Mesenchymal stem cell (in vitro differentiated cells and primary cell): ENCODE data around the gene SPC25.
A peak's percentile ranks its signal among the peaks of the same experiment; 100 is the strongest.

ENCODE experiments used
- DNase-seq: peaks from one replicate; pipeline ENCODE4 v3.0.0-alpha.2; 2013
- H2AFZ ChIP-seq: one replicate; pipeline ENCODE4 v1.6.1; 2013; ENCODE audit warnings: low read depth, mild to moderate bottlenecking, control low read depth, inconsistent platforms, low read length, moderate library complexity
- H2AK5ac ChIP-seq: 2 replicates; pipeline ENCODE4 v1.6.1; 2013; ENCODE audit warnings: low read length, moderate library complexity, mild to moderate bottlenecking, inconsistent platforms; ENCODE audit not compliant: severe bottlenecking
- H2BK120ac ChIP-seq: one replicate; pipeline ENCODE4 v1.6.1; 2013; ENCODE audit warnings: low read depth, mild to moderate bottlenecking, inconsistent platforms, low read length, moderate library complexity
- H2BK12ac ChIP-seq, 2 experiments: one replicate each; pipeline ENCODE4 v1.6.1; 2013; ENCODE audit warnings: inconsistent platforms in 2 of 2, low read length in 2 of 2, mild to moderate bottlenecking in 2 of 2, moderate library complexity in 2 of 2, control low read depth in 1 of 2
- H2BK15ac ChIP-seq: one replicate; pipeline ENCODE4 v1.6.1; 2013; ENCODE audit warnings: mild to moderate bottlenecking, low read depth, inconsistent platforms; ENCODE audit not compliant: poor library complexity, severe bottlenecking
- H2BK5ac ChIP-seq: 2 replicates; pipeline ENCODE4 v1.6.1; 2013; ENCODE audit warnings: low read depth, mild to moderate bottlenecking, low read length, control low read depth, inconsistent platforms; ENCODE audit not compliant: poor library complexity, severe bottlenecking
- H3K14ac ChIP-seq, 2 experiments: one replicate each; pipeline ENCODE4 v1.6.1; 2013; ENCODE audit warnings: inconsistent platforms in 2 of 2, low read length in 2 of 2, control low read depth in 1 of 2, mild to moderate bottlenecking in 1 of 2, moderate library complexity in 1 of 2
- H3K18ac ChIP-seq, 2 experiments: one replicate each; pipeline ENCODE4 v1.6.1; 2013; ENCODE audit warnings: inconsistent platforms in 2 of 2, low read length in 2 of 2, control low read depth in 1 of 2, low read depth in 1 of 2, mild to moderate bottlenecking in 1 of 2
- H3K23ac ChIP-seq, 2 experiments: one replicate each; pipeline ENCODE4 v1.6.1; 2013; ENCODE audit warnings: inconsistent platforms in 2 of 2, low read length in 2 of 2, mild to moderate bottlenecking in 2 of 2, moderate library complexity in 2 of 2, control low read depth in 1 of 2
- H3K27ac ChIP-seq: 2 replicates; pipeline ENCODE4 v1.5.1; 2013; ENCODE audit warnings: mild to moderate bottlenecking, moderate library complexity, low read length, control low read depth, inconsistent platforms; ENCODE audit not compliant: poor library complexity, severe bottlenecking
- H3K27me3 ChIP-seq, 2 experiments: 2 replicates each; pipeline versions ENCODE4 v1.6.1 to v1.7.0; 2013; ENCODE audit warnings: low read length in 2 of 2, mild to moderate bottlenecking in 2 of 2, moderate library complexity in 2 of 2, control low read depth in 1 of 2, inconsistent platforms in 1 of 2; ENCODE audit not compliant: control insufficient read depth in 1 of 2, insufficient read depth in 1 of 2
- H3K36me3 ChIP-seq, 2 experiments: 2 replicates each; pipeline versions ENCODE4 v1.6.1 to v1.7.0; 2013; ENCODE audit warnings: low read length in 2 of 2, control low read depth in 1 of 2, inconsistent platforms in 1 of 2, low read depth in 1 of 2, mild to moderate bottlenecking in 1 of 2; ENCODE audit not compliant: insufficient read depth in 2 of 2, control insufficient read depth in 1 of 2
- H3K4ac ChIP-seq, 2 experiments: one replicate each; pipeline ENCODE4 v1.6.1; 2013; ENCODE audit warnings: inconsistent platforms in 2 of 2, low read length in 2 of 2, mild to moderate bottlenecking in 2 of 2, moderate library complexity in 2 of 2, control low read depth in 1 of 2, low read depth in 1 of 2
- H3K4me1 ChIP-seq: 2 replicates; pipeline ENCODE4 v1.6.1; 2013; ENCODE audit warnings: low read depth, low read length, control low read depth; ENCODE audit not compliant: control insufficient read depth, insufficient read depth
- H3K4me2 ChIP-seq: 2 replicates; pipeline ENCODE4 v1.6.1; 2013; ENCODE audit warnings: low read length, mild to moderate bottlenecking, inconsistent platforms; ENCODE audit not compliant: poor library complexity, severe bottlenecking
- H3K4me3 ChIP-seq, 2 experiments: 2 replicates each; pipeline versions ENCODE4 v1.5.1 to v1.7.0; 2013; ENCODE audit warnings: low read length in 2 of 2, mild to moderate bottlenecking in 2 of 2, control low read depth in 1 of 2, low read depth in 1 of 2; ENCODE audit not compliant: insufficient read depth in 1 of 2
- H3K79me1 ChIP-seq: replicated peaks from 2 replicates; pipeline ENCODE4 v1.6.1; 2013; ENCODE audit warnings: mild to moderate bottlenecking, control low read depth, low read length, inconsistent platforms; ENCODE audit not compliant: poor library complexity, severe bottlenecking
- H3K9ac ChIP-seq: 2 replicates; pipeline ENCODE4 v1.7.0; 2013; ENCODE audit warnings: mild to moderate bottlenecking, low read length, moderate library complexity
- H3K9me3 ChIP-seq: 2 replicates; pipeline ENCODE4 v1.7.0; 2013; ENCODE audit warnings: mild to moderate bottlenecking, low read length; ENCODE audit not compliant: control insufficient read depth
- H4K8ac ChIP-seq: one replicate; pipeline ENCODE4 v1.6.1; 2013; ENCODE audit warnings: inconsistent platforms, mild to moderate bottlenecking, low read length, moderate library complexity
- H4K91ac ChIP-seq: one replicate; pipeline ENCODE4 v1.6.1; 2013; ENCODE audit warnings: mild to moderate bottlenecking, low read length, inconsistent platforms
- whole genome bisulfite sequencing: methylation state at CpG from one replicate; pipeline ENCODE4 v1.1.7; 2013; ENCODE audit warnings: mixed read lengths; 5-methylcytosine and 5-hydroxymethylcytosine counted together

Gene SPC25

GRCh38 chr2:168915441-168916330, 25.5 kb upstream of the SPC25 start:
- WGBS = 90% methylated on average over 2 of the region's 3 CpGs
- H3K27me3 ChIP-seq = peaks cover 6 to 26% of the 10 kb centered on the region in 2 experiments
- H3K18ac ChIP-seq = no peak overlapping the region
- H2BK5ac ChIP-seq = no peak overlapping the region
- H3K36me3 ChIP-seq = no peaks in the 10 kb centered on the region
- no peak overlapping the region for H3K23ac ChIP-seq
- no peak overlapping the region for H2BK120ac ChIP-seq
- H2AFZ ChIP-seq = no peak overlapping the region
- no peak overlapping the region for H3K4me3 ChIP-seq
- H2BK12ac ChIP-seq = no peak overlapping the region
- H3K27ac ChIP-seq = no peak overlapping the region
- no peak overlapping the region for H3K9ac ChIP-seq
- H2BK15ac ChIP-seq = no peak overlapping the region
- no peak overlapping the region for H3K14ac ChIP-seq
- H2AK5ac ChIP-seq = no peak overlapping the region
- H3K79me1 ChIP-seq = no peaks in the 10 kb centered on the region
- H4K8ac ChIP-seq = no peak overlapping the region
- no peak overlapping the region for H3K4me2 ChIP-seq
- no peak overlapping the region for H4K91ac ChIP-seq
- DNase-seq = no peak
- H3K9me3 ChIP-seq = no peaks in the 10 kb centered on the region
- H3K4me1 ChIP-seq = peaks cover 2% of the 10 kb centered on the region
- no peak overlapping the region for H3K4ac ChIP-seq

GRCh38 chr2:168913495-168913894, 23.3 kb upstream of the SPC25 start:
- Histone ChIP-seq H3K9ac (no peak overlapping the region), H4K91ac (no peak overlapping the region), H3K79me1 (no peaks in the 10 kb centered on the region), H3K4me1 (peaks cover 2% of the 10 kb centered on the region), H3K27ac (no peak overlapping the region), H3K4me2 (no peak overlapping the region), H3K14ac (no peak overlapping the region), H2BK120ac (no peak overlapping the region), H2BK15ac (no peak overlapping the region), H3K9me3 (no peaks in the 10 kb centered on the region), H3K27me3 (peaks cover 12 to 28% of the 10 kb centered on the region in 2 experiments), H3K4me3 (no peak overlapping the region), H2BK5ac (no peak overlapping the region), H4K8ac (no peak overlapping the region), H3K4ac (no peak overlapping the region), H3K18ac (no peak overlapping the region), H2AFZ (no peak overlapping the region), H2AK5ac (no peak overlapping the region), H3K23ac (no peak overlapping the region), H2BK12ac (no peak overlapping the region), H3K36me3 (no peaks in the 10 kb centered on the region)
- WGBS = 93% methylated on average over 4 of the region's 4 CpGs
- DNase-seq = no peak

- Histone ChIP-seq H2BK5ac (no peak overlapping the region), H2AK5ac (no peak overlapping the region), H3K36me3 (no peaks in the 10 kb centered on the region), H2BK12ac (no peak overlapping the region), H3K9me3 (no peaks in the 10 kb centered on the region), H3K4me1 (peaks cover 2% of the 10 kb centered on the region), H3K27ac (no peak overlapping the region), H3K27me3 (peaks cover 12 to 31% of the 10 kb centered on the region in 2 experiments), H3K23ac (no peak overlapping the region), H3K4me2 (peak overlapping the region; percentile 76), H3K79me1 (no peaks in the 10 kb centered on the region), H4K91ac (peak overlapping the region; percentile 59), H3K9ac (peak overlapping the region; percentile 56), H3K4ac (no peak overlapping the region), H4K8ac (no peak overlapping the region), H2BK120ac (no peak overlapping the region), H3K18ac (peak overlapping the region in 1 of 2 experiments; percentile 21), H2BK15ac (no peak overlapping the region), H3K4me3 (peak overlapping the region; percentile 40 to 73), H3K14ac (no peak overlapping the region), H2AFZ (no peak overlapping the region)
- WGBS = 24% methylated on average over 18 of the region's 21 CpGs
- peak; percentile 16 for DNase-seq
Measured at GRCh38 chr2:168912901-168913369, 22.7 kb upstream of the SPC25 start.

GRCh38 chr2:168912466-168912865, 22.2 kb upstream of the SPC25 start:
- no peak for DNase-seq
- peaks cover 2% of the 10 kb centered on the region for H3K4me1 ChIP-seq
- peak overlapping the region; percentile 56 for H3K9ac ChIP-seq
- peaks cover 12 to 36% of the 10 kb centered on the region in 2 experiments for H3K27me3 ChIP-seq
- H3K4me2 ChIP-seq = no peak overlapping the region
- peak overlapping the region in 1 of 2 experiments; percentile 73 for H3K4me3 ChIP-seq
- H3K9me3 ChIP-seq = no peaks in the 10 kb centered on the region
- no peak overlapping the region for H3K27ac ChIP-seq
- no peak overlapping the region for H3K4ac ChIP-seq
- no peak overlapping the region for H2AK5ac ChIP-seq
- H3K23ac ChIP-seq = no peak overlapping the region
- H3K36me3 ChIP-seq = no peaks in the 10 kb centered on the region
- no peak overlapping the region for H4K8ac ChIP-seq
- no peak overlapping the region for H3K14ac ChIP-seq
- no peak overlapping the region for H3K18ac ChIP-seq
- H2BK5ac ChIP-seq = no peak overlapping the region
- H3K79me1 ChIP-seq = no peaks in the 10 kb centered on the region
- H4K91ac ChIP-seq = no peak overlapping the region
- H2BK12ac ChIP-seq = no peak overlapping the region
- H2BK120ac ChIP-seq = no peak overlapping the region
- no peak overlapping the region for H2AFZ ChIP-seq
- H2BK15ac ChIP-seq = no peak overlapping the region
- 90% methylated on average over 4 of the region's 6 CpGs for WGBS
